Measurements from ENCODE around the gene CAPS.

GRCh38 chr19:5950741-5951140, 36.7 kb downstream of the CAPS start:
- no peak for TF ChIP-seq POLR2AphosphoS5 (IDR thresholded peaks at IDR 0.05)
- TF ChIP-seq CTCF (IDR thresholded peaks at IDR 0.05) = no peak
- TF ChIP-seq POLR2A (IDR thresholded peaks at IDR 0.05) = no peak
